ENCODE measurements around the gene ZCCHC10. TPM values are rescaled to one million over a fixed set of nuclear protein-coding genes. Genes with fewer than 3 reads are reported as not detected.

The ZCCHC10 gene
- 7.3 and 8.6 TPM in 2 replicates for total RNA-seq

GRCh38 chr5:133025804-133026663 lies at the start of gene ZCCHC10:
TSS of gene ZCCHC10 (minus strand) at chr5:133026549. CDS start at chr5:133026537, 12 bp downstream.

DNA sequence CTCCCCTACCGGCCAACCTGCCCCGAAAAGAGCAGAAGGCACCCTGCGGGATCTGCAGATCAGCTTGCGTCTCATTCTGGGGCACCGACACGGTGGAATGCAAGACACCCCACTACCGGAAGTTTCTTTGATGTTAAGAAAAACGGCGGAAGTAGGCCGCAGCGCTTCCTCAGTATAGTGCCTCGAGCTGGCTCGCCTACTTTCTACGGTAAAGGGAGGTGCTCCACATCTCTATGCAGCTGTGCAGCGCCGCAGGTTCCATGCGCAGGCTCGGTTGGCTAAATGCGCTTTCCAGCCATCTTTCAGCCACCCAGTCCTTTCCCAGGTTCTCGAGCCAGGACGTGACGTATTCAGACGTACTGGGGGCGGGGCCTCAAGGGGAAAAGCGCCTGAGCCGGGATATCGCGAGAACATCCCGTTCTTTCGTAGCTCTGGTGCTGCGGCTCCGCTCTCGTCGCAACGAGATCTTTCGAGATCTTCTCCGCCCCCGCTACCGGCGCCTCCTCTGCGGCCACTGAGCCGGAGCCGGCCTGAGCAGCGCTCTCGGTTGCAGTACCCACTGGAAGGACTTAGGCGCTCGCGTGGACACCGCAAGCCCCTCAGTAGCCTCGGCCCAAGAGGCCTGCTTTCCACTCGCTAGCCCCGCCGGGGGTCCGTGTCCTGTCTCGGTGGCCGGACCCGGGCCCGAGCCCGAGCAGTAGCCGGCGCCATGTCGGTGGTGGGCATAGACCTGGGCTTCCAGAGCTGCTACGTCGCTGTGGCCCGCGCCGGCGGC lies 25.4 kb upstream of the ZCCHC10 start, which contains the start of gene HSPA4:
Gene HSPA4 (plus strand): TSS at position 472 of the 775 bp plus-strand sequence. CDS start 238 bp downstream, at position 710.

DNA sequence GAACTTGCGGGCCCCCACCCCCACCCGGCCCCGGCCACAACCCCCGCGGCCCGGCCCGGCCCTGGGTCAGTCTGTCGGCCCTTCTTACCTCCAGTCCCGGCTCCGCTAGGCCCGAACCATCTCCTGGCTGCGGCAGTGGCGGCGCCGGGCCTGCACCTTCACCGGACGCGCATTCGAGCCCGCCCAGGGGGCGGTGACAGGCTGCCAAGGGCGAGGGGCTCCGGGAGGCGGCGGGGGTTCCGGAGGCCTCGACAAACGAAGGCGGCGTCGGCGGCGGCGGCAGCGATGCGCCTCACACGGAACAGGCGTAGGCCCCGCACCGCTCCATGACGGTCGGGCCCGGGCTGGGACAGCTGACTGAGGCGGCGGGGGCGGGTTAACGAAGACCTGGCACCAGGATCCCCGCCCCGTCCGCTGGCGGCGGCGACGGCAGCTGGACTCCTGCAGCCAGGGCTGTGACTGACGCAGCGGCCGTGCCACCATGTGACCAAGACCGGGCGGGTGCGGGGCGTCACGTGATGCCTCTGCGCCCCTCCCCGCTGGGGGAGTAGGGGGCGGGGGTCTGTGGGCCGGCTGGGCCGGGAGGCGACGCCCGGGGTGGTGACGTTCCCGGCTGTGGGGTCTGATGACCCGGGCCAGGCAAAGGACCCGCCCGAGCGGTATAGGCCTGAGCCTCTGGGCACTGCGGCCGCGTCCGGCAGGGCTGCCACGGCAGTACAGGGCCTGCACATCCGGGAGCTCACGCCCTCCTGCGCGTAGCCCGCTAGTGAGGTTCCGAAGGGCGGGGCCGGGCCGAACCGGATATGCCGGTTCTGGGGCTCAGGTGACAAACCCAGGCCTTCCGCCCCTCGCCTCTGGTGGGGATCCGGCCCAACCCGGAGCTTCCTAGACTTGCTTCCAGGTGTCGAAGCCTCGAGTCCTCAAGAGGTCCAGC lies 62.9 kb downstream of the ZCCHC10 start, which contains the start of gene AFF4:
Gene AFF4 (minus strand): TSS at position 464 of the 934 bp plus-strand sequence. CDS start 26,445 bp downstream, outside the sequence.

Small RNA genes lying within 50 kb of the gene (small RNA-seq; reads per million reads assigned to genes)
- not detected for gene AC113410.1
- not detected for gene AC113410.3
- not detected for gene ATP6V0E1P1
- not detected for gene RF00019

Other genes starting within 250 kb of the ZCCHC10 start
- gene SEPTIN8, start 249.3 kb downstream of the ZCCHC10 start, total RNA-seq = 23.9 and 33.2 TPM in 2 replicates
- not detected in 2 replicates for gene SOWAHA, start 213.2 kb downstream of the ZCCHC10 start, total RNA-seq
- 3.3 and 7.8 TPM in 2 replicates for gene SHROOM1, start 195.9 kb downstream of the ZCCHC10 start, total RNA-seq
- 0.20 and 0.37 TPM in 2 replicates for gene GDF9, start 160.1 kb downstream of the ZCCHC10 start, total RNA-seq
- 93.2 and 135 TPM in 2 replicates for gene UQCRQ, start 159.9 kb downstream of the ZCCHC10 start, total RNA-seq
- 0.37 and 0.59 TPM in 2 replicates for gene LEAP2, start 152.9 kb downstream of the ZCCHC10 start, total RNA-seq
- 41.9 and 56.3 TPM in 2 replicates for gene AFF4, start 62.9 kb downstream of the ZCCHC10 start, total RNA-seq
- 117 and 148 TPM in 2 replicates for gene HSPA4, start 25.5 kb upstream of the ZCCHC10 start, total RNA-seq

Measured in subcutaneous preadipocyte (primary cell).